ENCODE data around the gene CWC27.

CWC27 gene

DNA sequence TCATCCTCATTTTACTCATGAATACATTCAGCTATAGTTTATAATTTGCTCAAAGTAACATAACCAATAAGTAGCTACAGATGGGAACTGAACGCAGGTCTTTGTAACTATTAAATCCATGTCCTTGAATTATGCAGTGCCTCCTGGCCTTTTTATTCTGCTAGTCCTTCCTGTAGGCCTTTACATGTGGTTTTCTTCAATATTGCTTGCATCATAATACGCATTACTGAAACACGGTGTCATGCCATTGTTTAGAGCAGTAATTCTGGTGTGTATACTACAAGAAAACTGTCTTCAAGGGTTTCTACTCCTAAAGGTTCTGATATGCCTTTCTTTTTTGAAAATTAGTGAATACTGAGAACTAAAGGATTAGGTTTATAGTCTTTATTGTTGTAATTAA is 20.7 kb downstream of the CWC27 start:
- no peaks in the 10 kb centered on the region for H3K36me3 ChIP-seq (ENCODE audit: control insufficient read depth, insufficient read depth, low read length)
- no peak overlapping the region for H3K18ac ChIP-seq (ENCODE audit: low read length)
- H2AK5ac ChIP-seq (ENCODE audit: low read length) = no peak overlapping the region
- no peak overlapping the region for H3K4me3 ChIP-seq (ENCODE audit: low read length)
- no peak overlapping the region for H3K4ac ChIP-seq (ENCODE audit: low read depth, low read length)
- no peak overlapping the region for H2BK120ac ChIP-seq (ENCODE audit: low read depth, low read length)
- H4K5ac ChIP-seq (ENCODE audit: low read length) = no peak overlapping the region
- WGBS (ENCODE audit: extremely low coverage, insufficient coverage, low lambda C conversion rate) = no CpG with 5 or more reads among the region's 3 CpGs
- no peak for DNase-seq
- H4K8ac ChIP-seq (ENCODE audit: low read depth, low read length) = no peak overlapping the region
- H3K9ac ChIP-seq (ENCODE audit: low read length) = no peak overlapping the region
- H3K4me2 ChIP-seq (ENCODE audit: low read length) = no peak overlapping the region
- H3K27me3 ChIP-seq (ENCODE audit: insufficient read depth, low read length, poor library complexity) = no peaks in the 10 kb centered on the region
- H3K4me1 ChIP-seq (ENCODE audit: control insufficient read depth, low read depth, low read length) = no peaks in the 10 kb centered on the region
- no peak overlapping the region for H3K27ac ChIP-seq (ENCODE audit: low read depth, low read length)
- H3K23ac ChIP-seq (ENCODE audit: low read length) = no peak overlapping the region
- no peak overlapping the region for H2BK5ac ChIP-seq (ENCODE audit: low read length)
- H2BK15ac ChIP-seq (replicated peaks; ENCODE audit: low read depth) = no peak overlapping the region
- H3K56ac ChIP-seq (ENCODE audit: low read length) = no peak overlapping the region
- no peaks in the 10 kb centered on the region for H3K79me2 ChIP-seq (ENCODE audit: control insufficient read depth, insufficient read depth, low read length)
- no peaks in the 10 kb centered on the region for H3K79me1 ChIP-seq (ENCODE audit: low read length)

DNA sequence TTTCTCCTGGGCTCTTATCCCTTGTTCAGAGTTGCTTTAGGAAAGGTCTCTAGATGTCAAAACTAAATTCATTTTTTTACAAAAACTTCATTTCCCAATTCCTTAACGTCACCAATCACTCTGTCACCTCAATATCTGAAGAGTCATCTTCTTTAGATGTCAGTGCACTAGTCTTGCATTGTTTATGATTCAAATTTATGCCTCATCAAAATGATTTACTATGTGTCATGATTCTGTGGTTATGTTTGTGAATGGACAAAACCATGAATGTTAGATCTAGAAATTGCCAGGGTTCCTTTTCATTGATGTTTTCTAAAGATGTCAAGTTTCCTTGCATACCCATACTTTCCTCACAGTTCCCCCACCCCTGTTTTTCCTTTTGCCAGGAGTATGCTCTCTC is 21.5 kb downstream of the CWC27 start:
- Histone ChIP-seq H3K36me3 (ENCODE audit: control insufficient read depth, insufficient read depth, low read length) (no peaks in the 10 kb centered on the region), H3K4me3 (ENCODE audit: low read length) (no peak overlapping the region), H4K5ac (ENCODE audit: low read length) (no peak overlapping the region), H3K4ac (ENCODE audit: low read depth, low read length) (no peak overlapping the region), H3K4me1 (ENCODE audit: control insufficient read depth, low read depth, low read length) (no peaks in the 10 kb centered on the region), H3K79me2 (ENCODE audit: control insufficient read depth, insufficient read depth, low read length) (no peaks in the 10 kb centered on the region), H3K18ac (ENCODE audit: low read length) (no peak overlapping the region), H2BK5ac (ENCODE audit: low read length) (no peak overlapping the region), H3K23ac (ENCODE audit: low read length) (no peak overlapping the region), H3K56ac (ENCODE audit: low read length) (no peak overlapping the region), H3K4me2 (ENCODE audit: low read length) (no peak overlapping the region), H3K27ac (ENCODE audit: low read depth, low read length) (no peak overlapping the region), H2AK5ac (ENCODE audit: low read length) (no peak overlapping the region), H2BK15ac (replicated peaks; ENCODE audit: low read depth) (no peak overlapping the region), H3K27me3 (ENCODE audit: insufficient read depth, low read length, poor library complexity) (no peaks in the 10 kb centered on the region), H4K8ac (ENCODE audit: low read depth, low read length) (no peak overlapping the region), H3K79me1 (ENCODE audit: low read length) (no peaks in the 10 kb centered on the region), H3K9ac (ENCODE audit: low read length) (no peak overlapping the region), H2BK120ac (ENCODE audit: low read depth, low read length) (no peak overlapping the region)
- no peak for DNase-seq
- WGBS (ENCODE audit: extremely low coverage, insufficient coverage, low lambda C conversion rate) = 100% methylated on average over 1 of the region's 1 CpG

DNA sequence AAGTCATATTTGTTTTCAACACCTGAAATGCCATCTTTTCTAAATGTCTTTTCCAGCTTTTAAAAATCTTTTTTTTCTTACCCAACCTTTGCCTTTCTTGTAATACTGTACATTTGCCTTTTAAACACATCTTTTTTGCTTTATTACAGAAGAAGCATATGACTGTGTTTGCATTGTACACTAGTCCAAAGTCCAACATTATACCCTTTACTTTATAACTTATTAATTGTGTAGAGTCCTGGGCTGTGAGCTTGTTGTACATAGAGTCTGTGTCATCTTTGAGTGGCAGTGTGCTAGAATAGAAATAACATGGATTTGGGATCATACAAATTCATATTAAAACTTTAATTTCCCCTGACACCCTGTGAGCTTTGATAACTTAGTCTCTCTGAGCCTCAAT is 23.7 kb downstream of the CWC27 start:
- no peak overlapping the region for H3K4me3 ChIP-seq (ENCODE audit: low read length)
- no peak overlapping the region for H4K8ac ChIP-seq (ENCODE audit: low read depth, low read length)
- H3K9ac ChIP-seq (ENCODE audit: low read length) = no peak overlapping the region
- no peaks in the 10 kb centered on the region for H3K27me3 ChIP-seq (ENCODE audit: insufficient read depth, low read length, poor library complexity)
- H3K4me1 ChIP-seq (ENCODE audit: control insufficient read depth, low read depth, low read length) = no peaks in the 10 kb centered on the region
- H2AK5ac ChIP-seq (ENCODE audit: low read length) = no peak overlapping the region
- H3K23ac ChIP-seq (ENCODE audit: low read length) = no peak overlapping the region
- H4K5ac ChIP-seq (ENCODE audit: low read length) = no peak overlapping the region
- H3K18ac ChIP-seq (ENCODE audit: low read length) = no peak overlapping the region
- no peak overlapping the region for H3K27ac ChIP-seq (ENCODE audit: low read depth, low read length)
- H3K4me2 ChIP-seq (ENCODE audit: low read length) = no peak overlapping the region
- no peak overlapping the region for H3K4ac ChIP-seq (ENCODE audit: low read depth, low read length)
- H3K56ac ChIP-seq (ENCODE audit: low read length) = no peak overlapping the region
- no peak overlapping the region for H2BK15ac ChIP-seq (replicated peaks; ENCODE audit: low read depth)
- H3K79me2 ChIP-seq (ENCODE audit: control insufficient read depth, insufficient read depth, low read length) = no peaks in the 10 kb centered on the region
- no peak for DNase-seq
- H2BK5ac ChIP-seq (ENCODE audit: low read length) = no peak overlapping the region
- no peaks in the 10 kb centered on the region for H3K79me1 ChIP-seq (ENCODE audit: low read length)
- no peak overlapping the region for H2BK120ac ChIP-seq (ENCODE audit: low read depth, low read length)
- H3K36me3 ChIP-seq (ENCODE audit: control insufficient read depth, insufficient read depth, low read length) = no peaks in the 10 kb centered on the region

DNA sequence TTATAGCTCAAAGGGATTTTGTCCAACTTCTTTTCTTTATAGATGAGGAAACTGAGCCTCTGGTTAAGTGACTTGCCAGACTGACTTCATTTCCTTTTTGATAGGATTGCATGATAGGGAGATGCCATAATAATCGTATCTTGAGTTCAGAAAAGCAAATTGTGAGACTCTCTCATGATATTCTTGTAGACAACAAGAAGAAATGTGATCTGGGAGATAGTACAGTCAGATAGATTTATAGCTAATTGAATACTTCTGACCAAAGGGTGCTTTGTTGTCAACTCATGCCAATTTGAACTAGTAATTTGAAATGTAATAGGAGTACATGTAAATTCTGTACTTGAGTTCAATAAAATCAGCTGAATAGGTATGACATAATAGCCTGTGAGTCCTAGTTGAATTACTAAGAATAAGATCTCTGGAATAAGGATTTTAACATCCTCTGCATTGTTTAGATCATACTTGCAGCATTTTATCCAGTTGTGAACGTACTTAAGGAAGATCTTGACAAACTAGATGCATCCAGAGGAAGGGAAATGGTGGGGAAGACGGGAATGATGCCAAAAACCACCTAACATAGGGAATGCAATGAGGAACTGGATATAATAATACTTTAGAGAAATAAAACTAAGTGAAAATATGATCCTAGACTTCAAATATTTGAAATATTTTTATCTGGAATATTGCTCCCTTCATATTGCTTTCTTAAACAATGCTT is 25.5 kb downstream of the CWC27 start:
- H3K4me2 ChIP-seq (ENCODE audit: low read length) = no peak overlapping the region
- WGBS (ENCODE audit: extremely low coverage, insufficient coverage, low lambda C conversion rate) = no CpG with 5 or more reads among the region's 3 CpGs
- H3K56ac ChIP-seq (ENCODE audit: low read length) = no peak overlapping the region
- no peak overlapping the region for H3K23ac ChIP-seq (ENCODE audit: low read length)
- H2AK5ac ChIP-seq (ENCODE audit: low read length) = no peak overlapping the region
- no peak overlapping the region for H4K8ac ChIP-seq (ENCODE audit: low read depth, low read length)
- no peak overlapping the region for H3K4me3 ChIP-seq (ENCODE audit: low read length)
- no peaks in the 10 kb centered on the region for H3K79me1 ChIP-seq (ENCODE audit: low read length)
- no peak overlapping the region for H3K9ac ChIP-seq (ENCODE audit: low read length)
- H3K27ac ChIP-seq (ENCODE audit: low read depth, low read length) = no peak overlapping the region
- no peak overlapping the region for H2BK15ac ChIP-seq (replicated peaks; ENCODE audit: low read depth)
- no peak overlapping the region for H4K5ac ChIP-seq (ENCODE audit: low read length)
- no peak overlapping the region for H2BK120ac ChIP-seq (ENCODE audit: low read depth, low read length)
- no peak overlapping the region for H2BK5ac ChIP-seq (ENCODE audit: low read length)
- H3K79me2 ChIP-seq (ENCODE audit: control insufficient read depth, insufficient read depth, low read length) = no peaks in the 10 kb centered on the region
- H3K36me3 ChIP-seq (ENCODE audit: control insufficient read depth, insufficient read depth, low read length) = no peaks in the 10 kb centered on the region
- no peak overlapping the region for H3K4ac ChIP-seq (ENCODE audit: low read depth, low read length)
- H3K4me1 ChIP-seq (ENCODE audit: control insufficient read depth, low read depth, low read length) = no peaks in the 10 kb centered on the region
- H3K27me3 ChIP-seq (ENCODE audit: insufficient read depth, low read length, poor library complexity) = no peaks in the 10 kb centered on the region
- no peak overlapping the region for H3K18ac ChIP-seq (ENCODE audit: low read length)
- no peak for DNase-seq

DNA sequence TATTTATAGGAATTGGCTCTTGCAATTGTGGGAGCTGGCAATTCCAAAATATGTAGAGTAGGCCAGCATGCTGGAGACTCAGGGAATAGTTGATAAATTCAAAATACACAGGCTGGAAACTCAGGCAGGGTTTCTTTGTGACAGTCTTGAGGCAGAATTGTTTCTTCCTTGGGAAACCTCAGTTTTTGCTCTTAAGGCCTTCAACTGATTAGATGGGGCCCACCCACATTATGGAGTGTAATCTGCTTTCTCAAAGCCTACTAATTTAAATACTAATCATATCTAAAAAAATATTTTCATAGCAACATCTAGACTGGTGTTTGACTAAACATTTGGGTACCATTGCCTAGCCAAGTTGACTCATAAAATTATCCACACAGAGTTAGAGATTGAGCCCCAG is 27.6 kb downstream of the CWC27 start:
- Histone ChIP-seq H2BK15ac (replicated peaks; ENCODE audit: low read depth) (no peak overlapping the region), H2BK5ac (ENCODE audit: low read length) (no peak overlapping the region), H3K4ac (ENCODE audit: low read depth, low read length) (no peak overlapping the region), H3K18ac (ENCODE audit: low read length) (no peak overlapping the region), H4K8ac (ENCODE audit: low read depth, low read length) (no peak overlapping the region), H3K79me2 (ENCODE audit: control insufficient read depth, insufficient read depth, low read length) (no peaks in the 10 kb centered on the region), H3K27me3 (ENCODE audit: insufficient read depth, low read length, poor library complexity) (no peaks in the 10 kb centered on the region), H3K4me1 (ENCODE audit: control insufficient read depth, low read depth, low read length) (no peaks in the 10 kb centered on the region), H2AK5ac (ENCODE audit: low read length) (no peak overlapping the region), H3K36me3 (ENCODE audit: control insufficient read depth, insufficient read depth, low read length) (no peaks in the 10 kb centered on the region), H3K79me1 (ENCODE audit: low read length) (no peaks in the 10 kb centered on the region), H4K5ac (ENCODE audit: low read length) (no peak overlapping the region), H2BK120ac (ENCODE audit: low read depth, low read length) (no peak overlapping the region), H3K23ac (ENCODE audit: low read length) (no peak overlapping the region), H3K4me3 (ENCODE audit: low read length) (no peak overlapping the region), H3K56ac (ENCODE audit: low read length) (no peak overlapping the region), H3K9ac (ENCODE audit: low read length) (no peak overlapping the region), H3K4me2 (ENCODE audit: low read length) (no peak overlapping the region), H3K27ac (ENCODE audit: low read depth, low read length) (no peak overlapping the region)
- DNase-seq = no peak

DNA sequence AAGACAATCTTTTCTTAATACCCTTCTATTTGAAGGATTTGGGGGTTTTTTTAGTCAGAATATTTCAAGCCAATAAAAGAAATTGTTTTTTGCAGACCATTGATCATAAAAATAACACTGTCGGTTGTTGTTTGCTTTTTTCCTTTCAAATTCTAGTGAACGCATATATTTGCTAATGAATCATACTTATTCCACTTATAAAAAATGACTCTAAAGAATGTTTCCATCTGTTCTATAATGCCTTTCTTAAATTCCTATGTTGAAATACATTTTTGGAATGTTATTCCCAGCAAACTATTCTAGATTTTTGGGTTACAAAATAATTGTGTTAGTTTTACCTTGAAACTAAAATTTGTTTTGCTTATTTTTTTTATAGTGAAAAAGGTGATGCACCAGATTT is 32.2 kb downstream of the CWC27 start:
- Histone ChIP-seq H2BK5ac (ENCODE audit: low read length) (no peak overlapping the region), H3K27me3 (ENCODE audit: insufficient read depth, low read length, poor library complexity) (no peaks in the 10 kb centered on the region), H3K27ac (ENCODE audit: low read depth, low read length) (no peak overlapping the region), H2AK5ac (ENCODE audit: low read length) (no peak overlapping the region), H2BK15ac (replicated peaks; ENCODE audit: low read depth) (no peak overlapping the region), H4K8ac (ENCODE audit: low read depth, low read length) (no peak overlapping the region), H3K4me3 (ENCODE audit: low read length) (no peak overlapping the region), H3K36me3 (ENCODE audit: control insufficient read depth, insufficient read depth, low read length) (no peaks in the 10 kb centered on the region), H3K56ac (ENCODE audit: low read length) (no peak overlapping the region), H3K4me1 (ENCODE audit: control insufficient read depth, low read depth, low read length) (no peaks in the 10 kb centered on the region), H4K5ac (ENCODE audit: low read length) (no peak overlapping the region), H3K79me1 (ENCODE audit: low read length) (no peaks in the 10 kb centered on the region), H3K18ac (ENCODE audit: low read length) (no peak overlapping the region), H3K9ac (ENCODE audit: low read length) (no peak overlapping the region), H3K4ac (ENCODE audit: low read depth, low read length) (no peak overlapping the region), H3K4me2 (ENCODE audit: low read length) (no peak overlapping the region), H3K23ac (ENCODE audit: low read length) (no peak overlapping the region), H3K79me2 (ENCODE audit: control insufficient read depth, insufficient read depth, low read length) (no peaks in the 10 kb centered on the region), H2BK120ac (ENCODE audit: low read depth, low read length) (no peak overlapping the region)
- DNase-seq = no peak
- whole genome bisulfite sequencing (ENCODE audit: extremely low coverage, insufficient coverage, low lambda C conversion rate) = no CpG with 5 or more reads among the region's 2 CpGs
